HG03045 (cell line): Measurements from ENCODE around the gene NHLRC2.

ENCODE experiments used
- ATAC-seq: cut with Tn5 transposase; IDR thresholded peaks from one replicate; pipeline ENCODE4 v1.9.1; 2021; ENCODE audit warnings: mild to moderate bottlenecking, moderate library complexity; ENCODE audit not compliant: unreplicated experiment

The NHLRC2 gene

DNA sequence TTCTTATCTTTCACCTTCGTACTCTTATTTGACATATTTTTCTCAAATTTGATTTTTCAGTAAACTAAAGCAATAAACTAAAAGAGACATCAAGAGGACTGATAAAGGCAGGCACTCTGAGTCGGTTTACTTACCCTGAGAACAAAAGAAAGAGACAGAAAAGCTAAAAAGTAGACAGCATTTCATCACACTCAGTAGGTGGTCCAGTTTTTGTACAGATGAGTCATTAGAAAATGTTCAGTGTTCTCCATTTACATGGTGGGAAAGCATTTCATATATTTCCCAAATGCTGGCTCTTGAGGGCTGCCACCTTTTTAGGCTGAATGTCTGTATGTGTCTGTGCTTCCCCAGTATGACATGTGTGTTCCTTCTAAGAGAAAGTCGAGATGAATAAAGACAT, 52.7 kb downstream of the NHLRC2 start:
- no peak for ATAC-seq

DNA sequence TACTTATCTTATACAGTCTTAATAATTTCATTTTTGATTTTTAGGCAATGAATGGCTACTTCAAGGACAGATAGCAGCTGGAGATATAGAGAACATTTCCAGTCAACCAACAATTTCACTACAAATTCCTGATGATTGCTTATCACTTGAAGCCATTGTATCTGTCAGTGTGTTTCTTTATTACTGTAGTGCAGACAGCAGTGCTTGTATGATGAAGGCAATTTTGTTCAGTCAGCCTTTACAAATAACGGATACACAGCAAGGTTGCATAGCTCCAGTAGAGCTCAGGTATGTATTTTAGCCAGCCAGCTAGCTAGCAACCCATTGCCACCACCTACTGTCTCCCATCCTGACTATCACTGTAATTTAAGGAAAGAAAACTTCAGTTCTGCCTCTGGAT, 53.8 kb downstream of the NHLRC2 start:
- ATAC-seq, result no peak

DNA sequence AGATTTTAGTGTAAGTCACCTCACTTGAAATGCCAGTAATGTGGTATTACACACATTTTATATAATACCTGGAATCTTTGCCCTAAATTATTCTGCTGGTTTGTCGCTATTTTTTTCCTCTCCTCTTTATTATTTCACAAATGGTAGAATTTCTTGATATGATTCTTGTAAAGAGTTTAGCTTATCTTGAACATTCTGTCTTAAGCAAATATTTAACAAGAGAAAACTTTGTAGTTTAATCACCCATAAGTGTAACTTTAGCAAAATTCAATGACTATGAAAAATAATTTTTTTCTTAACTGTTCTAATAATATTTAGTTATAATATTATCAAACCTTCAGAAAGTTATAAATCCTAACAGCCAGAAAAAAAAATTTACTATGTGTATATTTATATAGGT, 56.7 kb downstream of the NHLRC2 start:
- no peak for ATAC-seq

DNA sequence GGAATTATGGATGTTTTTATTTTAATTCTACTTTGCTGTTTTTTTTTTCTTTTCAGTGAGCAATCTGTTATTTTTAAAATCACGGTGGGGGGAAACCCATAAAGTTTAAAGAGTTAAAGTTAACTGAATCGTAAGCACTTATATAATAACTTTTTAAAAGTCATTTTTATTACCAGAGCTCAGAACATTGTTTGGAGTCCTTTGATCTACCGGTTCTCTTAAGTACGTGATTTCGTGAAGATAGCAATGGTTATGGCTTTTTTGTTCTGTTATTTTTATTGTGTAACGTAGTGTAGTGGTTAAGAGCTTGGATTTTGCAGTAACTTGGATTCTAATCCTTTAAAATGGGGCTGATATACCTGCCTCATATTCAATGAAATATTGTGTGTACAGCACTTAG, 57.4 kb downstream of the NHLRC2 start:
- ATAC-seq, result no peak

DNA sequence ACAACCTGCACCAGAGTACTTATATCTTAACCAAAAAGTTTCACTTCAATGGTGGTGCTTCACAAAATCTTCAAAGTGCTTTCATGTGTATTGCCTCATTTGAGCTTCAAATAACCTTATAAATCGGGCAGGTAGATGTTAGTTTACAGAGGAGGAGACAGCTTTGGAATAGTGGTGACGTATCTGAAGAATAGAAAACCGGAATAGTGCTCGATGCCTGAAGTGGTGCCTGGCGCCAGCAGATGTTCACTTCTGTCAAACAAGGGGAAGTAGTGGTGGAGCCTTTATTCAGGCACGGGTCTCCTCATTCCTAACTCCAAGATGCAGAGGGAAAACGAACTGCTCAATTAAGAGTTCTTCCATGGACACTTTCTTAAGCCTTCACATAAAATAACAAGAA, 58.1 kb downstream of the NHLRC2 start:
- ATAC-seq, result no peak

DNA sequence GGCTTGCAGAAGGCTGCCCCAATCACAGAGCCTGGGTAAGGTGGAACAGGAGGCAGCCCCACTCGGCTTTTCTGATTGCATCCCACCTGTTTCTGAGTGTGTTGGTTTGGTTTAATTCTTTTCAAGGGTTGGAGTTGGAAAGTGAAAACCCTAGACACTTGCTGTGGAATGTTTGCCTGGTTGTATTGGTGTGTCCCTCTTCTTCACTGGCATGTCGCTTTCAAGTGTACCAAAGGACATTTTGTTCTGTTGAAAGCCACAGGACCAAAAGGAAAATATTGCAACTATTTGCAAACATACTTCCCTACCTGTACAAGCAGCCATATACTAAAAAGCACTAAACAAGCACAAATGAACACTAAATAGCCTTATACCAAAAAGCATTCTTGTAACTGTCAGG, 60.5 kb downstream of the NHLRC2 start:
- ATAC-seq, result no peak

DNA sequence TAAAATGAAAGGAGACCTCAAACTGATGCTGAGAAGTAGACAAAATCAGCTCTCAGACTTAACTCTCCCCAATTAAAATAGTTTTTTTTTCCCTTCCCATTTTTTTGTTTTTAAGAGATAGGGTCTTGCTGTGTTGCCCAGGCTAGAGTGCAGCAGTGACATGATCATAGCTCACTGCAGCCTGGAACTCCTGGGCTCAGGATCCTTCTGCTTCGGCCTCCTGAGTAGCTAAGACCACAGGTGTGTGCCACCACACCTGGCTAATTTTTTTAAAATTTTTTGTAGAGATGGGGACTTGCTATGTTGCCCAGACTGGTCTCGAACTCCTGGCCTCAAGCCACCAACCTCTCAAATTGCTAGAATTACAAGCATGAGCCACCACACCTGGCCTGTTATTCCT, 61.1 kb downstream of the NHLRC2 start:
- ATAC-seq, result no peak

DNA sequence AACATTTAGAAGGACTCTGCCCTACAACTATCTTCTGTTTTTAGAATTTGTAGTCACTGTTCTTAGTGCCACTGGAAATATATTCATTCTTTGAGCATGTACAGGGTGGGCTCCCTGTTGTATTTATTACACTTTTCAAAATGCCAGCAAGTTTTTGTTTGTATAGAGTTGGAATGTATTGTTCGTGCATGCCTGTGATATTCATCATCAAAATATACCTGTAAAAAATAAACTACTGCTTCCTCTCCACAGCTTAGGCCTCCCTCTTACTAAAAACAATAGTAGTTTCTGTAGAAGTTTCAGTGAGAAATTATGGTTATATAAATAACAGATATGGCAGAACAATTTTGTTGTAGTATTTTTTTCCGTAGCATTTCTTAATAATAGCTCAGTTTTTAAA, 61.6 kb downstream of the NHLRC2 start:
- ATAC-seq, result no peak

DNA sequence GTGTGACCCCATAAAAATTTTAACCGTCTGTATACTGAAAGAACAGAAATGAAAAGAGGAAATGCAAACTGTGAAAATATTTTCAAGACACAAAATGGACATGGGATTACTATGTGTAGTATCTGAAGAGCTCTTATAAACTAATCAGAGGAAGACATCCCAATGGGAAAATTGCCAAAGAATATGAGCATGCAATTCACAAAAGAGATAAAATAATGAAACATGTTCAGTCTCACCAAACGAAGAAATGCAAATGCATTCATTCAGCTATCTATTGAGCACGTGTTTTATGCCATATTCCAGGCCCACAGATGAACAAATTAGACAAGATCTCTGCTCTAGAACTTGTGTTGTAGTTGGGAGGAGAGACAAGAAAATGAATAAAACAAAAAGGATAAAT, 63.2 kb downstream of the NHLRC2 start:
- ATAC-seq, result no peak

DNA sequence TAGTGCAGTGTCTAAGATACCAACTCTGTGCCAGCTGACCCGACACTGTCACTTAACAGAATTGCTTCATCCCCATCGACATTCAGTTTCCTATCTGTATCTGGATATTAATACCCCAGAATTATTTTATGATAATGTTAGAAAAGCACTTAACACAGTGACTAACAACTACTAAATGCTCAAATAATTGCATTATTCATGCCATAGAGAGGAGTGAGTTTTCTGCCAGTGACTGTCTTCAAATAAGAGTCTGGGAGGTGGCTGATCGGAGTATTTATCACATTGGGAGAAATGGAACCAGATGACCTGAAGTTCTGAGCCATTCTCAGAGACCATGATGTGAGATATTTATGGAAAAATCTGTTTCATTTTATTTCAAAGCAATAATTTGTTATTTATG, 65.7 kb downstream of the NHLRC2 start:
- no peak for ATAC-seq

DNA sequence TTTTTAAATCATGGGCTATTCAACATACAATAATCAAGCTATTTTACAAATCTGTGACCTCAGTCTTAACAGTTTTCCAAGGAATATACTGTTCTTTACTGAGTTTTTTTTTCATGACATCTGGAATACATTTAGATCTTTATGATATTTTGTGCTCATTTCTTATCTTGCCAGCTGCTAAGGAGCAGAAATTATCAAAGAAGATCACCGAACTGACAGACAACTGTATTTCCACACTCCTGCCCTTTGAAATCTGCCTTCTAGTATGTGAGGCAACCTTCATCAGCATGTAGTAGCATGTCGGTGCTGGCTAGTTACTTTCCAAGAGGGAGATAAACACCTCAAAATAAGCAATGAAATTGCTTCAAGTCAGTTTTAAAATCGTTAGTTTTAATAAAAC, 66.4 kb downstream of the NHLRC2 start:
- ATAC-seq, result no peak

DNA sequence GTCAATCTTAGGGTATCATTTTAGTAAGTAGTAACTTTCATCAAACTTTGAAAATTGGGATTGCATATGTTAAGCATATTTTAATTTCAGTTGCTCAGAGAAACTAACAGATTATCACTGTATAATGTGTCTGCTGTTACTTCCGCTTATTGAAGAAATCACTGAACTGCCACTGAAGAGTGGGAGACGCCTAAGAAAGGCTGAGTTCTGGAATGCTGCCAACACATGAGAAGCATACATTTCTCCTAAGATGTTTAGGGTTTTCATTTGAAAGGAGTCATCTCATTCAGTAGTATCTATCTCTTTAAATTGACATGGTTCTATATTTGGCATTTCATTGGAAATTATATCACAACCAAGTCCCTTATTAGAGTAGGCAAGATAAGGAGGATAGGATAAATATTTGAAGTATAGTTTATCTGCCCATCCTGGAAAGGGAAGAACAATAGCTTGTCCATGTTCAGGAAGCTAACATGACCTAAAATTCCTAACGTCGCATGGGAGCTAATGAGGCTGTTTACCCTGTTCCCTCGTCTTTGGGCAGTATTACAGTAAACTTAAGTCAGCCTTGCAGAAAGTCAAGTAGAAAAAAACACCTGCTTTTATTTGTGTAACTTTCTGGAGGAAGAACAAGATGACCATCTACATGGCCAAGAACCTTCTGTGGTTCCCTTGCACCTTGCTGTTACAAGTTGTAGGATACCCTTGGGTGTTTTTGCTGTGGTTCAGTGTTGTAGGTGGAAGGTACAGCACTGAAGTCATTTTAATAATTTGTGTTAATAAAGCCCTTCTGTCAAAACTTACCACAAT, 67.3 kb downstream of the NHLRC2 start:
- ATAC-seq, result no peak

DNA sequence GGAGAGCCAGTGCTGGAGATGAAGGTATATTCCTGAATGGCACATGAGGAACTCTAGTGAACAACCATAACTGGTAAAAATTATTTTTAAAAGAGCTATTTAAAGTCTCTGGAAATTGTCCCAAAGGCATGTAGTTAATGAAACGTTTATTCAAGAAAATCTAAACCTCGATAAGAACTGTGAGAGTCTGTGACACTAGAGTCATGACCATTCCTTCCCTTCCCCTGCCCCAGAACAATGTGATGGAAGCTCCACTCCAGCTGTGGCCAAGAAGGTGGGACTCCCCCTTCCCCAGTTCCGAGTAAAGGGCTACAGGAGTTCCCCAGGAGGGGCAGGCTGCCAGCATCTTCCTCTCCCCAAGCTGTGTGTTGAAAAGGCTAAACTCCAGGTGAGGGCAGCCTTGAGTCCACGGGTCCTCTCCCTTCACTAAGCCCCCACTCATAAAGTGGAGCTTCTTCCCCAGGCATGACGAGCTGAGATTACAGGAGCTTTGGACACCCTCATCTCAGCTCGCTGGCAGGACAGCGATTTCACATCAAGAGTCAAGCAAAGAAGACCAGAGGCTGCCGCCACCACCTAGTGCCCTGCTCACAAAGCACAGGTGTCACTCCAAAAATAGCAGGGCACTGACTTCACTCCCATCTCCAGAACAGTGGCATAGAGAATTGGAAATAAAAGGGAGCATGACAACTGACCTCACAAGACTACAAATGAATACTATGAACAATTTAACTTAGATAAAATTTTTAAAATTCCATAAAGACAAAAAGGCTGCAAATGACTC, 68.5 kb downstream of the NHLRC2 start:
- no peak for ATAC-seq

DNA sequence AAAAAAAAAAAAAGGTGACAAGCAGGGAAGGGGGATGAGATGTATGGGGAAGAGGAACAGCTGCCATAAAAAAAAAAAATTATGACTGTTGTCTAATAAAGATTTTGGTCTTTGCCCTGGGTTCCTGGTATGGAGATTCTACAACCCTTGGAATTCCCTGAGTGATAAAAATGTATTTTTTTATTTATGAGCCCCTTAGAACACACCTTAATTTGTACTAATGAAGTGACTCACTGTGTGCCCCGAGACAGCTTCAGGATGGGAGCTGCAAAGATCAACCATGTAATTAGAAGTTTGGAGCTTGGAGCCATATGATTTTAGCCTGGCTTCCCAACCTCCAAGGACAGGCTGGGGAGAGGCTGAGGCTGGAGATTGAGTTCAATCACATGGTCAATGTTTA, 69.7 kb downstream of the NHLRC2 start:
- no peak for ATAC-seq

DNA sequence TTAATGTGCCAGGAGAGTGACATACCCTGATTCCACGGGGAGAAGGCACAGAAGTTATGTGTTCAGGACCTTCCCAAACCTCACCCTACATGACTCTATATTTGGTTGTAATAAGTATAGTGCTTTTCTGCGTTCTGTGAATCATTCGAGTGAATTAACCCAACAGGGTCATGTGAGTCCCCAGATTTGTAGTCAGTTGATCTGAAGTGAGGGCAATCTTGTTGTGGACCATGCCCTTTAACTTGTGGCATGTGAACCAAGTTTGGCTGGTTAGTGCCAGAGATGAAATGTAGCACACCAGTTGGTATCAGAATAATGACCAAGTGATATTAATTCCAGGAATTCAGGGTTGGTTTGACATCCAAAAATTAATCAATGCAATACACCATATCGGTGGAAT, 70.2 kb downstream of the NHLRC2 start:
- no peak for ATAC-seq

DNA sequence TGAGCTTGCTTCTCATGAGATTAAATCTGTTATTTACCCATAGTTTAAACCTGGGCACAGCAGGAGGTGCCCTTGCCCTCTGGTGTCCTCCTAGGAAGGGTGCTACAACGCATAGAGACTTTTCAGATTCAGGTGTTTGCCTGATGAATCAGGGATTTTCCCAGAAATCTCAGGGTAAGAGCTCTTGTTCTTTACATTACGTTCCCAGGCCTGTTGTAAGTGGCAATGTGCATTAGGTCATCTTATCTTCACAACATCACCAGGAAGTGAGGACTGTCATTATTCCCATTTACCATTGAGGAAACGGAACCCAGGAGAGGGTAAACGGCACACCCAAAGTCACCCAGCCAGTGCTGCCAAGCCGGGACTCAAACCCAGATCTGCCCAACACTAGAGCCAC, 73.0 kb downstream of the NHLRC2 start:
- no peak for ATAC-seq

DNA sequence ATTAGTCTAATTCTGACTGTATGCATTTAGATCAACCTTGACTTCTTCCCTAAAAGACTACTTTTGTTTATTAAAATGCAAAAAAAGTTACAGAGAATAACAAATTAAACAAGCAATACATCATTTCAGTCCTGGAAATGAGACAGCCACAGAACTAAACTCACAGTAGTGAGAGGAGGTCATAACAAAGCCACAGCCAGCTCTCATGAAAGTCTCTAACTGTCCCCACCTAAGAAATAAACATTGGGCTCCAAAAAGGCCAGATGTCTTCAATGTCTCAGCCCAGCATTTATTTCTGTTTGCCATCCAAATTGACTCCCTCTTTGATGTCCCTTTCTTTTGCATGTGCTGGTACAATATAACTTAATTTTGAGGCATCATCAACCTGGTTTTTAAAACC, 74.4 kb downstream of the NHLRC2 start:
- no peak for ATAC-seq

DNA sequence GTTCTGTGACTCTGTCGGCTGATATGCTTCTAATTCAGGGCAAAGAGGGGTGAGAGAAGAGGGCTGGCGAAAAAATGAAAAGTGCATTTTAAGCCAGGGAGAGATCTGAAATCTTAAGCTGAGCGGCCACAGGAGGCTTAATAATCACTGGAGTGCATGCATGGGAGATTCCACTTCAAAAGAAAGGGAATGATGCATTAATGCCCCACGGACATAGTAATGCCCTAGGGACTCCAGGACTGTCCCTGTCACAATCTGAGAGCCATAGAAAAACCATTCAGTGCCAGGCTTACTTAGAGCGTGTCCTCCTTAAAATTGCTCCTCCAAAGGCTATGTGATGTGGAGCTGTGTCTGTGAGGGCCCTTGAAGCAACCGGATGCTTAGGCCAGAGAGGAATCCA, 75.1 kb downstream of the NHLRC2 start:
- ATAC-seq, result no peak

DNA sequence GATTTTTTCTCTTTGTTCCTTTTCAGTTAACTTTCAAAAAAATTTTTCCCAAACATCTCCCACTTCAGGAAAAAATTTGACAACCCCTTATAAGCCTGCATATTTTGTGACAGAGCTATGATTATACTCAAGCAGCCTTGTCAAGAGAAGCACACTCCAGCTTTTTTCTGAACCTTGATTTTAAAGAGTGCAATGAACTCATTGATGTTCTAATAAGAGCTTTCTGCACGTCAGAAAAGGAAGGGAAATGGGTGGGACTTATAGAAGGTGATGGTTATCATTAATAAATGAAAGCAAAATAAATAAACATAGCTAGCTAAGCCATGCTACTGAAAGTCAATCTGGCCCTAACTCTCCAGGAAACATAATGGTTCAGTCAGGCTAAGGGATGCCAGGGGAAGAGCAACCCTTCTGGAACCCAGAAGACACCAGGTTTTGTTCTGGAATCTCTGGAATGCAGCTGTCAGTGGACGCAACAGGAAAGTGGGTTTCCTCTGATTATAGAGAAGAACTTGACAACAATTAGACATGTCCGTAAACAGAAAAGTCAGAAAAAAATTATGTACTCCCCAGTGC, 76.1 kb downstream of the NHLRC2 start:
- ATAC-seq, result no peak

DNA sequence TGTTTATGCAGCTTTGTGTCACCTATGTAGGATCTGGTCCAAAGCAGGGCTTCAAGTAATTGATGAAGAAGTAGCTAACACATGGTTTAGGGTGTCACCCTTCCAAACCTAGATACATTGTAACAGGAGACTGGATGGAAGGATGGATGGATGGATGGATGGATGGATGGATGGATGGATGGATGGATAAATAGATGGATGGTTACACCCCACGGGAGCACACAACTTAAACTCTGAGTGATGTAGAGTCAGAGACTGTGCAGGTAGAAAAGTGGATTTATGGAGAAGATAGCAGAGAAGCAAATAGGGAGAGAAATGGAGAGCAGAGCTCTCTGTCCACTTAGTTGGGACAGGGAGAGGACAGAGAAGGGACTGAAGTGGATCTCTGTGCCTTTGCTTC, 78.4 kb downstream of the NHLRC2 start:
- ATAC-seq, result no peak

DNA sequence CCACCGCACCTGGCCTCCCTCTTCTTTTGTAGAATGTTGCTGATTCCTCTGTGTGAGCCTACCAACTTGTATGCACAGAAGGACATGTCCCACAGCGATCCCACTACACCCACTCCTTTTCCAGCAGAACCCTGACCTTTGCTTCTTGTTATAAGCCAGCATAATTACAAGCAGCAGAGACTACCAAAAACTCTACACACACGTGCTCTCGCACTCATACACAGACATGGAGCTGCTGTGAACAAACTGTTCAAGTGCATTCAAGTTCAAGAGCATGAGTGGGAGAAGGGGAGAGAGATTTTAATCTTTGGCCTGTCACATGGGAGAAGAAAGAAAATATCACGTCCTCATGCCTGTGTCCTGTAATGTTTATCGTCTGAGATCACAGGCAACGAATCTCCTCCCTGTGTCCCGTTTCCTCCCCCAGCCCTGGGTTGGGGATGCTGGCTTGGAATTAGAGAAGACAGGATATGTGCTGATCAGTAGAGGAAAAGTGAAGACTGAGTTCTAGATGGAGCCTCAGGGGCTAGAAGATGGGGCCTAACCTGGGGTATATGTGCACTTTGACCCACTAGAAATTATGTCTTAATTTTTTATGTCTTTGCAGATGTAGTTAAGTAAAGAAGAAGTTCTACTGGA, 79.6 kb downstream of the NHLRC2 start:
- ATAC-seq, result no peak

DNA sequence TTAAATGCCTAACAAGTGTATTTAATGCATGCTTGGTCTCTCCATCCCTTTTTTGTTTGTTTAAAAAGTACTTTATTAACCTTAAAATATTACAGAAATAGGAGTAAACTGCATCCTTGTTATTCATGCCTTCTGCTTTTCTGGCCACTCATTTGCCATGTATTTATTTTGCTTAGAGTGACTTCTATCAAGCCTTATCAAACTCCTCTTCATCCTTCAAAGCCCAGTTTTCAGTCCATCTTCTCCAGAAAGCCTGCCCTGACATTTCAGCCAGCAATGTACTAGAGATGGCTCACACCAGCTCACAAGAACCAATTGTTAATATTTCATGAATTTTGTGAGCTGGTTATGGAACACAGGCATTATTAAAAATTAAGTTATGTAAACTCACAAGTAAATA, 82.8 kb downstream of the NHLRC2 start:
- no peak for ATAC-seq
